ENCODE results near the gene MAST2. TPM values are rescaled to one million over a fixed set of nuclear protein-coding genes. Genes with fewer than 3 reads are reported as not detected.

MAST2 gene
- total and polyA plus RNA-seq, 2 donors (not counting 3 experiments of a cell fraction or from before 2014, with no cell fraction given) = 25.0 to 41.2 TPM

GRCh38 chr1:45994423-45994822 lies 191.0 kb downstream of the MAST2 start:
- Histone ChIP-seq H3K27ac (ENCODE audit: insufficient read depth, low read depth, low read length) (no peak overlapping the region), H3K36me3 (ENCODE audit: control insufficient read depth in 2 of 2, extremely low read depth in 1 of 2, insufficient read depth in 2 of 2, low read length in 2 of 2) (no peaks in the 10 kb centered on the region), H3K9ac (replicated peaks; ENCODE audit: extremely low read depth, insufficient read depth, low read length) (no peak overlapping the region), H3K4me2 (ENCODE audit: insufficient read depth, low read length) (no peak overlapping the region), H3K79me2 (ENCODE audit: control insufficient read depth, insufficient read depth, low read length) (no peaks in the 10 kb centered on the region), H3K9me3 (replicated peaks; ENCODE audit: control insufficient read depth, insufficient read depth, low read length) (no peaks in the 10 kb centered on the region), H3K4me3 (replicated peaks in 1 of 3; ENCODE audit: insufficient read depth in 1 of 3, low read depth in 1 of 3, low read length in 3 of 3) (no peak overlapping the region), H3K9me1 (replicated peaks; ENCODE audit: control insufficient read depth, extremely low read depth, insufficient read depth, low read length) (no peaks in the 10 kb centered on the region), H3K27me3 (ENCODE audit: control insufficient read depth in 2 of 2, insufficient read depth in 2 of 2, low read length in 2 of 2) (no peaks in the 10 kb centered on the region), H2AFZ (ENCODE audit: low read depth, low read length) (no peak overlapping the region), H4K20me1 (replicated peaks; ENCODE audit: control insufficient read depth, extremely low read depth, insufficient read depth, low read length) (no peaks in the 10 kb centered on the region), H3K4me1 (ENCODE audit: control insufficient read depth, extremely low read depth, insufficient read depth, low read length) (no peaks in the 10 kb centered on the region)
- ChIA-PET CTCF (no interaction called here), POLR2A (no interaction called here)
- BruUV-seq (replicated peaks) = no TSS peak
- FAIRE-seq = no peak
- TF ChIP-seq GATA2 (IDR thresholded peaks at IDR 0.05; ENCODE audit: insufficient read depth, insufficient read length, low read depth, low read length) (no peak), CTCF (IDR thresholded peaks at IDR 0.05; ENCODE audit: extremely low read depth in 1 of 2, insufficient read depth in 1 of 2, low read depth in 1 of 2, low read length in 2 of 2) (no peak), FOS (IDR thresholded peaks at IDR 0.05; ENCODE audit: borderline replicate concordance, insufficient read depth, low read length) (no peak), MYC (IDR thresholded peaks at IDR 0.05; ENCODE audit: low read depth, low read length) (no peak), JUN (IDR thresholded peaks at IDR 0.05; ENCODE audit: borderline replicate concordance, insufficient read depth, insufficient read length, low read depth) (no peak), POLR2A (IDR thresholded peaks at IDR 0.05; ENCODE audit: low read depth, low read length) (no peak), POLR2AphosphoS5 (IDR thresholded peaks at IDR 0.05; ENCODE audit: insufficient read depth, low read depth, low read length) (no peak), MAX (IDR thresholded peaks at IDR 0.05; ENCODE audit: insufficient read depth, insufficient read length) (no peak), EZH2 (IDR thresholded peaks at IDR 0.05; ENCODE audit: borderline replicate concordance, low read depth, low read length, severe bottlenecking) (no peak)
- intact Hi-C loops (cut with micrococcal nuclease) (no loop called here), dilution Hi-C loops (cut with MboI; ENCODE audit: extremely low pct_ligation_motif_present, low sequenced_read_pairs) (no loop called here)
- DNase-seq (ENCODE audit: low read depth, low spot score) = no peak

Measured in endothelial cell of umbilical vein (primary cell).